DMS79 (cell line): Measurements from ENCODE around the gene CCDC28B.
"Not testable (repeated sequence)": the region's sequence is repeated elsewhere in the genome, so short reads cannot be mapped to it uniquely, and the experiment has no call there.

ENCODE experiments used
- DNase-seq: peaks from one replicate; lab custom pipeline; 2025; lab: John Stamatoyannopoulos, UW

Gene CCDC28B

GRCh38 chr1:32200226-32201010 lies at the start of gene CCDC28B:
CCDC28B (plus strand) TSS chr1:32200595; CDS start chr1:32201936, 1,341 bp downstream.
- peak; percentile 65 for DNase-seq

DNA sequence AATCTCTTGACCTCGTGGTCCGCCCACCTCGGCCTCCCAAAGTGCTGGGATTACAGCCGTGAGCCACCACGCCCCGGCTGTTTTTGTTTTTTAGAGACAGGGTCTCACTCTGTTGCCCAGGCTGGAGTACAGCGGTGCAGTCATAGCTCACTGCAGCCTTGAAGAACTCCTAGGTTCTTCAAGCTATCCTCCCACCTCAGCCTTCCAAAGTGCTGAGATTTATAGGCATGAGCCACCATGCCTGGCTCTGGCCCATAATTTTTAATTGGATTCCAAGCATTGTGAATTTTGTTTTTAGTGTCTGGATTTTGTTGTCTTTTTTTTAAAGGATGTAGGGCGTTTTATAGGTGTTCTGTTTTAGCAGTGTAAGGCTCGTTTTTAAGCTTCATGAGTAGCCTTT lies 49.5 kb upstream of the CCDC28B start:
- DNase-seq = no peak

DNA sequence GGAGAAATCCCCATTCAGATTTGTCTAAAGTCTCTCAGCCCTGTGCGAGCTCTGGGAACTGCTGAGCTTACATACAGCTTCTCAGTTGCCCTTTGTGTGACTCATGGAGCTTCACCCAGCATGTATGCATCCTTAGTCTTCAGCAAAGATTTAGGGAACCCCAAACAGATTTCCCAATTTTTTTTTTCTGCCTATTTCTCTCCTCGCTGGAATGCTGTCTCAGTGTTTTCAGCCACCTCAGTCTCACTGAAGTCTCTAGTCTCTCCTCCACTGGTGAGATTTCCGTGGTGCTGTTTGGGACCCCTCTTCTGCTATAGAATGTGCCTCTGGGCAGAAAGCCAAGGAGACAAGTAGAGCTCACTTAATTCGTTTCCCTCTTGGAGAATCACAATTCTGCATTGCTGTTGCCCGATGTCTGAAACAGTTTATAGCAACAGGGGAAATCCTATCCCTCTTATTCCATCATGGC lies 49.0 kb upstream of the CCDC28B start:
- peak; percentile 54 for DNase-seq

GRCh38 chr1:32159189-32159588 lies 41.2 kb upstream of the CCDC28B start:
- DNase-seq = no peak

DNA sequence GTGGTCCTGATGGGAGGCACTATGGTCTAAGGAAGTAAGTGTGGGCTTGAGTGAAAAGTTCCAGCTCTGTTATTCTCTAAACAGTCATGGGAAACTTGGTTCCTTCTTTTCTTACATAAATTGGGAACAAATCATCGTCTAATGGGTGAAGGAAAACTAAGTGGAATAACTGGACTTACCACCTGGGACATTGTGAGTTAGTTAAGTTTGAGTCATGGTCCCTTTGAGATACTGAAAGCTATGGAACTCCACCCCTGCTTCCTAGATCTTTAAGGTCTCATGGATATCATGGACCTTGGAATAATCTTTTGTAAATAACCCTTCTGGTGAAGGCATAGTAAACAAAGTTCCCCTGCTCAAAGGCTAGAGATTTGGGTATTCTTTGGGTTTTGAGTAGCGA lies 37.0 kb upstream of the CCDC28B start:
- no peak for DNase-seq

DNA sequence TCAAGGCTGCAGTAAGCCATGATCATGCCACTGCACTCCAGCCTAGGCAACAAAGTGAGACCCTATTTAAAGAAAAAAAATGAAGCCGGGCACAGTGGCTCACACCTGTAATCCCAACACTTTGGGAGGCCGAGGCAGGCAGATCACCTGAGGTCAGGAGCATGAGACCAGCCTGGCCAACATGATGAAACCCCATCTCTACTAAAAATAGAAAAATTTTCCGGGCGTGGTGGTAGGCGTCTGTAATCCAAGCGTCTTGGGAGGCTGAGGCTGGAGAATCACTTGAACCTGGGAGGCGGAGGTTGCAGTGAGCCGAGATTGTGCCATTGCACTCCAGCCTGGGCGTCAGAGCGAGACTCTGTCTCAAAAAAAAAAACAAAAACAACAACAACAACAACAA lies 34.8 kb upstream of the CCDC28B start:
- not testable (repeated sequence) for DNase-seq

- no peak for DNase-seq
Measured at GRCh38 chr1:32170991-32171390, 29.4 kb upstream of the CCDC28B start.

GRCh38 chr1:32172621-32173245 lies 27.7 kb upstream of the CCDC28B start:
- DNase-seq = no peak

GRCh38 chr1:32178380-32179192 lies 21.8 kb upstream of the CCDC28B start:
- DNase-seq = no peak

DNA sequence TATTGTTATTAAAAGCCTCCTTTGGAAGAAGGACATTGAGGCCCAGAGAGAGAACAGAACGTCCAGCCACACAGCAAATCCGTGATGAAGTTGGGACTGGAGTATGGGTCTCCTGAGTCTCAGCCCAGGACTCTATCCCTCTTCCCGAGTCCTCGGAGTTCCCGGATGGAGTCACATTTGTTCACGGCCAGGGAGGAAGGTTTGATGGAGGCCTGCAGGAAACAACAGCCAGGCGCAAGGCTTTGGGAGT lies 21.3 kb upstream of the CCDC28B start:
- DNase-seq = no peak

DNA sequence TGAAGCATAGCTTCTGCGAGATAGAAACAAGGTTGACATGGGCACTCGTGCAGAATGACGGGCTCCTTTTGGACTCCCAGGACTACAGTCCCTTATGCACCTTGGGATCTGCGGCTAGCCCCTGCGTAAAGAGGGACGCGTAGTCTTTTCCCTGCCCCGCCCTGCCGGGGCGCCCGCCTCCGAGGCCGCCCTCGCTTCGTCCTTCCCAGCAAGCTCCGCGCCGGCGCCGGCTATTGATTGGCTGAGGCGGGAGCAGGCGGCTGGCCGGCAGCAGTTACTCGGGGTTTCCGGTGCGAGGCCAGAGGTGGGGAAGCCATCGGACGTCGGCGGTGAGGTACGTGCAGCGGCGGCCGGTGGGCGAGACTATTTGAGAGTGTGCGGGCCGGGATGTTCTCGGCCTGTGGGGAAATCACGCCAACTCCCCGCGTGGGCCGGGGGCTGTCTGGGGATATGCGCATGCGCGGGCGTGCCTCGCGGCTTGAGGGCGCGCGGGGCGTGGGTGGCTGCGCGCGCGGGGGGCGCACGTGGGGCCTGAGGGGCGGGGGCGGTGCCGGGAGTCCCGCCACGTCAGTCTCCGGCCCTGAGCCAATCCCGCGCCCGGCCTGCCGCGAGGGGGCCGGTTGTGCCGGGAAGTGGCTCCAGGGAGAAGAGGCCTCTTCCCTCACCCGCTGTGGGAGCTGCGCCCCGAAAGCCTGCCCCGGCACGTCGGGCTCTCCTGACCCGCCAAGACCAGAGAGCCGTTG lies 20.8 kb upstream of the CCDC28B start, which contains the start of gene TXLNA:
Gene TXLNA, plus strand, starts transcription at position 233 of the 743 bp plus-strand sequence. CDS start 671 bp downstream, outside the sequence.
- DNase-seq = peak; percentile 89

- DNase-seq = peak; percentile 35
Measured at GRCh38 chr1:32180186-32181060, 20.0 kb upstream of the CCDC28B start.

DNA sequence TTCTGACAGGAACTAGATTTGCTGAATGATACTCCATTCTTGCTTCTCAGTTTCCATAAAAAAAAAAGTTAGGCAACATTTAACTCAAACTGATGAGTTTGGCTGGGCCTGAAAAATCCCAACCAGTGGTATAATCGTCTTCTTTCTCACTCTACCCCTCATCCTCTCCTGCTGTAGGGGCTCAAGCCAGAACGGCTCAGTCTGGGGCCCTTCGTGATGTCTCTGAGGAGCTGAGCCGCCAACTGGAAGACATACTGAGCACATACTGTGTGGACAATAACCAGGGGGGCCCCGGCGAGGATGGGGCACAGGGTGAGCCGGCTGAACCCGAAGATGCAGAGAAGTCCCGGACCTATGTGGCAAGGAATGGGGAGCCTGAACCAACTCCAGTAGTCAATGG lies 19.3 kb upstream of the CCDC28B start:
- DNase-seq = no peak

- DNase-seq = no peak
Measured at GRCh38 chr1:32181563-32181962, 18.8 kb upstream of the CCDC28B start.

GRCh38 chr1:32182060-32182459 lies 18.3 kb upstream of the CCDC28B start:
- no peak for DNase-seq

GRCh38 chr1:32184650-32185049 lies 15.7 kb upstream of the CCDC28B start:
- no peak for DNase-seq

DNA sequence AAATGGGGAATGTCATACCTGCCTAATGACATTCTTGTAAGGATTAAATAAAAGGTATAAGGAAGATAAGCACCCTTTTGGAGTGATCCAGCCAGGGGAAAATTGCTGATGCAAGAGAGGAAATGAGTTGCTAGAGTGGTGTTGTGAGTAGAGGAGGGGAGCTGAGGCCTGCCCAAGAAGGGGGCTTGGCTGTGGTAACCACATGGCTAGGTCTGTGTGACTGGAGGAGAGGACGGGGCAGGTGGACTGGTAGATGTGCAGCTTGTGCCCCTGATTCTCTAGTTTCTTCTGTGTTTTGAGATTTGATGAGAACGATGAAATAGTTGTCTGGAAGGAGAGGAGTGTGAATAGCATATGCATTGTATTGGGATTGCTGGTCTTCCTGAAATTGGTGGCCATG lies 14.3 kb upstream of the CCDC28B start:
- no peak for DNase-seq

DNA sequence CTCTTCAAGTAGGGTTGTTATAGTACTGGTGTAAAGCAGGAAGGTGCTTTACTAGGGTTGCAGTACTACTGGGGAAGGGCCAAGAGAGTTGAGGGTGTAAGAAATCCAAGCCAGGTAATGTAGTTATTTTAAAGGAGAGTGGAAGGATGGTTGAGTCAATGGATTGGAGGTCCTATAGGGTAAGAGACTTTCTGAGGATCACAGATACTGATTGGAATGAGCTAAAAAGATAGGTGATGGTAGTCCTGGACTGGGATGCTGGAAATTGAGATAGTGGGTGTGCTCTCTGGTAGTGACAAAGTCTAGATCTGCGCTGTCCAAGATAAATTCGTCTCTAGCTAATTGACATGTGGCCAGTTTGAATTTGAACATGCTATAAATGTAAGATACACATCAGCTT lies 13.9 kb upstream of the CCDC28B start:
- DNase-seq = no peak

- DNase-seq = no peak
Measured at GRCh38 chr1:32187850-32188249, 12.5 kb upstream of the CCDC28B start.

DNA sequence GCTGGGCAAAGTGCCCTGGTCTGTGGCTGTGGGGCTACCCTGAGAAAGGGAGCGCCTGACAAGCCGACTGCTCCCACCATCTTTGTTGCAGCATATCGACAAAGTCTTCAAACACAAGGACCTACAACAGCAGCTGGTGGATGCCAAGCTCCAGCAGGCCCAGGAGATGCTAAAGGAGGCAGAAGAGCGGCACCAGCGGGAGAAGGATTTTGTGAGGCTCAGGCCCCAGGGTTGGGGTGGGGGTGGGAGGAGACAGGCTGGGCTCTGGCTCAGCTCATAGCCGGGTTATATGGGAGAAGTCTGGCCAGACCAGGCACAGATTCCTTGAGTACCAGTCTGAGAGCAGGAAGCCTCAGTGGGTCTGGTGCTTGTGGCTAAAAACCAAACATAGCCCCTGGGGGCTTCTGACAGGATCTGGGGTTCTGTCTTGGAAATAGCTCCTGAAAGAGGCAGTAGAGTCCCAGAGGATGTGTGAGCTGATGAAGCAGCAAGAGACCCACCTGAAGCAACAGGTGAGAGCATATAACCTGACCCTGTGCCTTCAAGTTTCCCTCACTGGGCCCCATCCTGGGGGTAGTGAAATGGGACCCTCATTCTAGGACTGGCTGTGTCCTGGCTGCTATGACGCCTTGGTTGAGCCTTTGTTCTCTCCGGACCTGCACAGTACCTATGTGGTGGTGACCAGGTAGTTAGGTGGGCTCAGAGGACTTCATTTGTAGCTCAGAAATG lies 8.0 kb upstream of the CCDC28B start:
- no peak for DNase-seq
